ENCODE measurements around the gene ABCG4. TPM values are rescaled to one million over a fixed set of nuclear protein-coding genes. Genes with fewer than 3 reads are reported as not detected.

Gene ABCG4
- total and polyA plus RNA-seq, 2 experiments from 2014 or later, result 0.58 to 1.0 TPM

GRCh38 chr11:119126675-119127268 is 22.1 kb upstream of the ABCG4 start:
- Mint-ChIP-seq H3K27ac (peak overlapping the region; percentile 41), H3K36me3 (ENCODE audit: low read depth) (peaks cover 38% of the 10 kb centered on the region), H3K4me1 (peaks cover 12% of the 10 kb centered on the region), H3K9me3 (no peaks in the 10 kb centered on the region), H3K4me3 (no peak overlapping the region), H3K27me3 (ENCODE audit: insufficient read depth, low read depth, poor library complexity) (peaks cover 2% of the 10 kb centered on the region)
- Histone ChIP-seq H3K79me2 (replicated peaks; ENCODE audit: insufficient read depth) (peaks cover 29% of the 10 kb centered on the region), H3K27ac (ENCODE audit: low read depth) (no peak overlapping the region; the same call in 1 of the 2 replicates), H2AFZ (no peak overlapping the region), H4K20me1 (replicated peaks; ENCODE audit: insufficient read depth) (peaks cover 17% of the 10 kb centered on the region; the same call in 1 of the 2 replicates), H3F3A (replicated peaks; ENCODE audit: low read depth) (peaks cover 11% of the 10 kb centered on the region; the same call in 1 of the 2 replicates), H3K36me3 (ENCODE audit: insufficient read depth) (peaks cover 15% of the 10 kb centered on the region; the same call in 1 of the 2 replicates), H3K4me2 (no peak overlapping the region), H3K4me3 (no peak overlapping the region), H3K9me2 (ENCODE audit: insufficient read depth) (no peaks in the 10 kb centered on the region), H3K27me3 (ENCODE audit: insufficient read depth) (no peaks in the 10 kb centered on the region), H3K4me1 (ENCODE audit: insufficient read depth) (peaks cover 7% of the 10 kb centered on the region; the same call in 1 of the 2 replicates)
- ATAC-seq (peak; percentile 63), DNase-seq (ENCODE audit: low spot score) (no peak)
- no peak for TF ChIP-seq ZNF462 (CRISPR knock-in tag; IDR thresholded peaks at IDR 0.05)
- no peak for TF ChIP-seq ETS1 (IDR thresholded peaks at IDR 0.05)
- no peak for TF ChIP-seq ZNF114 (CRISPR knock-in tag; IDR thresholded peaks at IDR 0.05)
- no peak for TF ChIP-seq CTCF (conservative IDR thresholded peaks at IDR 0.05; ENCODE audit: low read depth in 2 of 2)
- TF ChIP-seq STAT1 (IDR thresholded peaks at IDR 0.05; ENCODE audit: unreplicated experiment), result no peak
- TF ChIP-seq NANOG (IDR thresholded peaks at IDR 0.05; ENCODE audit: borderline replicate concordance), result no peak
- no peak for TF ChIP-seq EZH2phosphoT487 (IDR thresholded peaks at IDR 0.05; ENCODE audit: unreplicated experiment)
- TF ChIP-seq JUNB (IDR thresholded peaks at IDR 0.05; ENCODE audit: unreplicated experiment), result no peak

Measured in GM23338 (cell line).